ENCODE data around the gene ETAA1.

ETAA1 gene

DNA sequence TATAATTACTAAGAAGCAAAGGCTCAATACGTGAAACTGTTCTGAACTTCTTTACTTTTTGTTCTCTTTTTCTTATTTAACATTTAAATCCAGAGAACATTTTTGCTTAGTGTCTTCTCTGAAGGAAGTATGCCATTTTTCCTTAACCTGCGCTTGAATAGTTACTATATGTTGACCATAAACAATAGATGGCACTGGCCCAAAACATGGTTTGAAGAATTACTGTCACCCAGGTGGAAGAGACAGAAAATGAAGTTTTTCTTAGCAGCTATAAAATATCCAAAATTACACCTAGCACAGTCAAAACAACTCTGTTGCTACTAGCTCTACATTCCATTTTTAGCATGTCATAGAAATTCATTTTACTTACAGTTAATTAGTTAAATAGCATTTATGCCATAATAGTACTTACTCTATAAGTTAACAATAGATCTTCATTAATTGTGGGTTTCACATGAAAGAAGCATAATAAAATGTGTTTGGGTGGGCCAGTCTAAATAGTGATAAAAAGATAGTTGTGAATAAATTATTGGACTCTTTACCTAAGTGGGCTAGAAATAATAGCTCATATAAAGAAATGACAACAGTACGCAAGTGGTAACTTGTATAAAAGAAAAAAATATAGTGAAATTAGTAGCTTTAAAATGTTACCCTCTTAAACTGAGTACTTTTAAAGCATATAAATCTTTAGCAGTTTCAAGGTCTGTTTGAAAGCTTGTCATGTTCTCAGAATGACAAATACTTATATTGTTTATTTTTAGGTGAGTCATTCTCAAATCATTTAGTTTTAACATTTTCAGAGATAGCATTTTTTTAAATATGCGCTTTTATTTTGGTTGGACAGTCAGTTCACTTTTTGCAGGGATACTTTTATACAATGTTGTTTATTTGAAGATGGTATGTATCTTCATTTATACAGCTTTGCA lies 3.7 kb downstream of the ETAA1 start:
- no peak for DNase-seq
- H3K4me3 Mint-ChIP-seq, result no peak overlapping the region
- H3K4me1 Mint-ChIP-seq, result peaks cover 20% of the 10 kb centered on the region
- H3K36me3 Mint-ChIP-seq, result peaks cover 27% of the 10 kb centered on the region
- no peaks in the 10 kb centered on the region for H3K9me3 Mint-ChIP-seq
- H3K27me3 Mint-ChIP-seq, result peaks cover 4% of the 10 kb centered on the region
- CTCF ChIA-PET, result no interaction called here
- H3K27ac Mint-ChIP-seq, result no peak overlapping the region

DNA sequence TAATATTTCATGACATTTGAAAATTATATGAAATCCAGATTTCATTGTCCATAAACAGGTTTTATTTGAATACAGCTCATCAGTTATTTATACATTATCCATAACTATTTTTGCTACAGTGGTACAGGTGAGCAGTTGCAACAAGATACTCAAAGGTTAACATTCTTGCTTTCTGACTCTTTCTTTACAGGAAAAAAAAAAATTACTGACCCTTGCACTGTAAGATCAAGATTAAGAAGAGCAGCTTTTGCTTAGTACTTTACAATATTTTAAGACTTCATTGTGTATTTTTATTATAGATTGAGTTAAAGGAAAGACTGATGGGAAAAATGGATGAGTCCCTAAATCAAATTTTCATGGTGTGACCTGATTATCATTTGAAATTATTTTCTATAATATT lies 11.2 kb downstream of the ETAA1 start:
- Mint-ChIP-seq H3K36me3 (peaks cover 30% of the 10 kb centered on the region), H3K27me3 (no peaks in the 10 kb centered on the region), H3K4me3 (no peak overlapping the region), H3K4me1 (no peaks in the 10 kb centered on the region), H3K27ac (no peak overlapping the region), H3K9me3 (no peaks in the 10 kb centered on the region)
- DNase-seq, result no peak
- CTCF ChIA-PET, result no interaction called here

DNA sequence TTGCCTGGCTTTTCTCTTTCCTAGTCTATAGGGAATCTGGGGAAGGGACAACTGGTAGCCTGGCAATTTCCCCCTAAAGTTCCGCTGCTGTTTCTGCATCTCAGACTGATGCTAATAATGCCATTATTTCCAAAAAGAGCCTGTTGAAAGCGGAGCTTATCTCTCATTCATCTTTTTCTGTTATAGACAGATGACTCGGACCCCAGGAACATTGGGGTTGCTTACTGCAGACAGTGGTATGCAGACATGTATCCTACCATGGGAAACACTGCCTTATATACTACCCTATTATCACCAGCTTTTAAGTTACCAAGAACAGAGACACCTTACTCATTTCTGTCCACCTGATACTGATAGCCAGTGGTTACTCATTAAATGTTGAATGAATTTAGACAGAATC lies 15.3 kb downstream of the ETAA1 start:
- peaks cover 11% of the 10 kb centered on the region for H3K36me3 Mint-ChIP-seq
- no peaks in the 10 kb centered on the region for H3K27me3 Mint-ChIP-seq
- H3K4me1 Mint-ChIP-seq, result no peaks in the 10 kb centered on the region
- no peak overlapping the region for H3K4me3 Mint-ChIP-seq
- no peak for DNase-seq
- H3K9me3 Mint-ChIP-seq, result no peaks in the 10 kb centered on the region
- no peak overlapping the region for H3K27ac Mint-ChIP-seq
- CTCF ChIA-PET, result no interaction called here

DNA sequence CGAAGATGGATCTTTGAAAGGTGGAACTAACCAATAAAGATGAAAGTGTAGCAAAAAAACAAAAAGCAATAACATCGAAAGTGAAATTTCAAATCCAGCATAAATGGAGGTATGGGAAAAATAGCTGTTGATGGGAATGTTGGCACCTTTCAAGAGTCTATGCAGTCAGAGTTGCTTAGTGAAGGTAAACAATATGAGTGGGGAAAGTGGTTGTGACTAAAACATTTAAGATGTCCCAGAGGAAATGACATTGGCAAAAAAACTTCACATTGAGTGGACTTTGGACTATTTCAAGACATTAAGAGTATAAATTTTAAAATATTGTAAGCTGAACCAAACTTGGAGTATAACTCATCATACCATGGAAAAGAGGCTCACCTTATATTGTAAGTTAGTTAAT lies 17.7 kb downstream of the ETAA1 start:
- Mint-ChIP-seq H3K9me3 (no peaks in the 10 kb centered on the region), H3K4me3 (no peak overlapping the region), H3K36me3 (peaks cover 8% of the 10 kb centered on the region), H3K27ac (no peak overlapping the region), H3K4me1 (no peaks in the 10 kb centered on the region), H3K27me3 (no peaks in the 10 kb centered on the region)
- CTCF ChIA-PET, result no interaction called here
- no peak for DNase-seq

DNA sequence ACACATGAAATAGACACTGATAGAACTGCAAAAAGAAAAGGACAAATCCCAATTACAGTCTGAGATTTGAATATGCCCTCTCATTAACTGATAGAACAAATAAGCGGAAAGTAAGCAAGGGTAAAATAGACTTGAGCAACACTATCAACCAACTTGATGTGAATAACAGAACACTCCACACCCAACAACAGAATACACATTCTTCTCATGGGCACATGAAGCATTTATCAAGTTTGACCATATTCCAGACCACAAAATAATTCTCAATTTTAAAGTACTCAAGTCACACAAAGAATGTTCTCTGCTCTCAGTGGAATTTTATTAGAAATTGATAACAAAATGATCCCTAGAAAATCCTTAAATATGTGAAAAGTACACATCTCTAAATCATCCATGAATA lies 19.0 kb downstream of the ETAA1 start:
- no peaks in the 10 kb centered on the region for H3K27me3 Mint-ChIP-seq
- CTCF ChIA-PET, result no interaction called here
- H3K36me3 Mint-ChIP-seq, result peaks cover 4% of the 10 kb centered on the region
- no peak overlapping the region for H3K4me3 Mint-ChIP-seq
- no peak overlapping the region for H3K27ac Mint-ChIP-seq
- H3K4me1 Mint-ChIP-seq, result no peaks in the 10 kb centered on the region
- no peak for DNase-seq
- H3K9me3 Mint-ChIP-seq, result no peaks in the 10 kb centered on the region

DNA sequence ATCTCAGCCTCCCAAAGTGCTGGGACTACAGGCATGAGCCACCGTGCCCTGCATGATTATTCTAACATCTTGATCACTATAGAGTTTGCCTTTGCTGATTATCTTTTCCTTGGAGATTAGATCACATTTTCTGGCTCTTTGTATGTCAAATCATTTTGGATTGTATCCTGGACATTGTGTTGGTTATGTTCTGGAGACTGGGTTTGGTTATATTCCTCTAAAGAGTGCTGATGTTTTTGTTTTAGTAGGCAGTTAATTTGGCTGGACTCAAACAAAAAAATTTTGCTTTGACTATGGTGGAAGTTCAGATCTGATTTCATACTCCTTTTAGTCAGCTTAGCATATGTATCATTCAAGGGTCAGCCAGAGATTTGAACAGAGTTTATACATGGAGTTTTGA lies 26.4 kb downstream of the ETAA1 start:
- Mint-ChIP-seq H3K4me1 (no peaks in the 10 kb centered on the region), H3K27me3 (no peaks in the 10 kb centered on the region), H3K36me3 (no peaks in the 10 kb centered on the region), H3K27ac (no peak overlapping the region), H3K4me3 (no peak overlapping the region), H3K9me3 (no peaks in the 10 kb centered on the region)
- DNase-seq, result no peak
- CTCF ChIA-PET, result no interaction called here

DNA sequence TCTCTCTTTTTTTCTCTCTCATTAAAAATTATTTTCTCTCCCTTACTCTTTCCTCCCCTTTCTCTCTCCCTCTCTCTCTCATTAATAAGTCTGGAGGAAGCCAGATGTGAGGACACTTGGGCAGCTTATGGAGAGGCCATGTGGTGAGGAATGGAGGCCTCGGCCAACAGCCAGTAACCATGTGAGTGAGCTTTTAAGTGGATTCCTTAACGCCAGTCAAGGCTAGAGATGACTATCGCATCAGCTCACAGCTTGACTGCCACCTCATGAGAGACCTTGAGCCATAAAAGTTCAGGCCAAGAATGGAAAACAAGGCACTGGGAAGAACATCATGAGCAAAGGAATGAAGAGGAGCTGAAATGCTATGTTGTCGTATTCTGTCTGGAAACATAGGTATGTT lies 39.1 kb downstream of the ETAA1 start:
- peaks cover 8% of the 10 kb centered on the region for H3K27me3 Mint-ChIP-seq
- H3K27ac Mint-ChIP-seq, result no peak overlapping the region
- no peaks in the 10 kb centered on the region for H3K9me3 Mint-ChIP-seq
- H3K4me1 Mint-ChIP-seq, result no peaks in the 10 kb centered on the region
- DNase-seq, result no peak
- no peak overlapping the region for H3K4me3 Mint-ChIP-seq
- CTCF ChIA-PET, result no interaction called here
- no peaks in the 10 kb centered on the region for H3K36me3 Mint-ChIP-seq

DNA sequence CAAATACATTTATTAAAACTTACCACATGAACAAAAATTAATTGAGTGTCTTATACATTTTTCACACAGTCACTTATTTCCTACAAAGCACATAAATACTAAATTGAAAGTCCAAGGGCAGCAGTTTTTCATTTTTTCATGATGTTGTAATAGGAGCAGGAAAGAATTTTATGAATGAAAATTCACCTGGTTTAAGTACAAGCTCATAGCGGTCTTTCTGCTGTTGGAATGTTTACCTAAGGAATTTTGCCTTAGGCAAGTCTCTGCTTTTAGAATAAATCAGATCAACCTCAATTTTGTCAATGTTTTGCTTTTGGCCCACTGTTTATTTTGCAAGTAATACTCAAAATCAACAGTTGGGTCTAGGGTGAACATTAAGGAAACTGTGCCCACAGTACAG lies 40.0 kb downstream of the ETAA1 start:
- DNase-seq, result no peak
- H3K27ac Mint-ChIP-seq, result no peak overlapping the region
- H3K4me1 Mint-ChIP-seq, result no peaks in the 10 kb centered on the region
- no peak overlapping the region for H3K4me3 Mint-ChIP-seq
- no peaks in the 10 kb centered on the region for H3K9me3 Mint-ChIP-seq
- CTCF ChIA-PET, result no interaction called here
- peaks cover 8% of the 10 kb centered on the region for H3K27me3 Mint-ChIP-seq
- no peaks in the 10 kb centered on the region for H3K36me3 Mint-ChIP-seq

DNA sequence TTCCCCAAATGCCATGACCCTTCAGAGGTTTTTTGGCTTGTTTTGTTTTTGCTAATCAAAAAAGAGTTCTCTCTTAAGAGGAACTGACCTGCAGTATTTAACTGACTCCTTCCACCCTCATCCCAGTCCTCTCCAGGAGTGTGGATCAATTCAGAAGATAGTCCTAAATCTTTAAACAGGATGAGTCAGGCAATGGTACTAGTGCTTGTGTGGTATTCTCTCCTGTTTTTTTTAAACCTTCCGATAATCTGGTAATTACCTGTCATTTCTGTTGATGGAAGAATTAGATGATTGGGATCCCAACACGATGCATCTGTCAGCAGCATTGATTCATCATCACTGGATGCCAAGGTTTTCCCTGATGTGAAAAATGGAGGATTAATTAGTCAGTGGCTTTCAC lies 41.2 kb downstream of the ETAA1 start:
- Mint-ChIP-seq H3K4me1 (no peaks in the 10 kb centered on the region), H3K9me3 (no peaks in the 10 kb centered on the region), H3K4me3 (no peak overlapping the region), H3K27ac (no peak overlapping the region), H3K36me3 (no peaks in the 10 kb centered on the region), H3K27me3 (peaks cover 8% of the 10 kb centered on the region)
- CTCF ChIA-PET, result no interaction called here
- no peak for DNase-seq

DNA sequence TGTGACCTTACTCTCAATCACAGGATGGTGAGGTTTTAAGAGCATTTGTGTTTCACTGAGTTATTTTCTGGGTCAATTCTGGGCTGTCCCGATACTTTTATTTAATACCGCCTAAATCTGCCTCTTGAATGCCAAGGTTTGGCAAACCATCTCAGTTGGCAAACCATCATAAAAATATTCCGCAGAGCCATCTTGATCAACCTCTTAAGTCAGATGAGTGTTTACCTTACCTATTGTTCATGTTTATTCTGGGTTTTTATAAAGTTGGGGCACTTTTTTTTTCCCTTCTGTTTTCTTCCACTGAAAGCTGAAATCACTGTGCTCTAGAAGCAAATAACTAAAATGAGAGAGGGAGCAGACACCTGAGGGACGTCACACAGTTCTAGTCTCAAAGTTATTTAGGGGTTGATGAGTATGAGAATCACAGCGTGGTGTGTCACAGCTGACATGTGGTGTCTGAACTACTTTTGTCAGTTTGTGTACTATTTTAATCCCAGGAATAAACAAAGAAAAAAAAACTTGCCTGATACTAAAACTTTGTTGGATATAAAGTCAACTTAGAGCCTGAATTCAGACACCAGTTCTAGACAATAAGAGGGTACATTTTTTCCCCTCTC lies 48.6 kb downstream of the ETAA1 start:
- no peak overlapping the region for H3K4me3 Mint-ChIP-seq
- no peak for DNase-seq
- CTCF ChIA-PET, result no interaction called here
- H3K27ac Mint-ChIP-seq, result no peak overlapping the region
- no peaks in the 10 kb centered on the region for H3K27me3 Mint-ChIP-seq
- H3K36me3 Mint-ChIP-seq, result no peaks in the 10 kb centered on the region
- H3K9me3 Mint-ChIP-seq, result no peaks in the 10 kb centered on the region
- no peaks in the 10 kb centered on the region for H3K4me1 Mint-ChIP-seq

DNA sequence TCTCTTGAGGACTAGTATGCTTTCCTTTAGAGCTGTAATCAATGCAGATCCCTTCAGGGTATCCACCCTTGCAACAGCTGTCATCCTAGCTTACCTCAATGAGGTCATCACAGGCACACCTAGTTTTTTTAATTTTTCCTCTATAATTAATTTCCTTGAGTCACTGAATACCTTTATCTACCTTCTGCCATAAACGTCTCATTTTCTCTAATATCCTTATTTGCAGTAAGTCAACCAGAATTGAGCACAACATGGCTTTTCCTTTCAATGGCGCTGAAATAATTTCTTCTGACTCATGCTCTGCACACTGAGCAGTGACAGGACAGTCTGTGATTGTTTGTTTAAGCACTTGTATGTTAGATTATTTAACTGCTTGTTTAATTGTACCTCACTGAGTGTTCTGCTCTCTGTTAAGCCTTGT lies 49.4 kb downstream of the ETAA1 start:
- Mint-ChIP-seq H3K4me1 (no peaks in the 10 kb centered on the region), H3K27me3 (no peaks in the 10 kb centered on the region), H3K4me3 (no peak overlapping the region), H3K36me3 (no peaks in the 10 kb centered on the region), H3K9me3 (no peaks in the 10 kb centered on the region), H3K27ac (no peak overlapping the region)
- CTCF ChIA-PET, result no interaction called here
- no peak for DNase-seq

DNA sequence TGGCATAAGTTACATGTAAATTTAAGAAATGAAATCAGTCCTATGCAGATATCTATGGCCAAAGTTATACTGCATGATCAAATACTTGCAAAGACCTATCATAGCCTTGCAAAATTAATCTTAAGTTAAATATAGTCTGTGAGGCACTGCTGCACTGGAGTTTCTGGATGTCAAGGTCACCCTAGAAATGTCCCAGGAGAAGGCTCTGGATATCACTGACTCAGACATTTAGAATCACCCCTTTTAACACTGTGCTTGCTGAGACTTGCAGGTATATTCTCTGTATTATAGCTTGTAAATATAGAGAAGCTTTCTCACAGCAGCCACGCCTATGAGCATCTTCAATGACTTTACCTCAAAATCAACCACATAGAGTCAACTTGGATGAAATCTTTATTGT lies 51.5 kb downstream of the ETAA1 start:
- H3K27ac Mint-ChIP-seq, result no peak overlapping the region

DNA sequence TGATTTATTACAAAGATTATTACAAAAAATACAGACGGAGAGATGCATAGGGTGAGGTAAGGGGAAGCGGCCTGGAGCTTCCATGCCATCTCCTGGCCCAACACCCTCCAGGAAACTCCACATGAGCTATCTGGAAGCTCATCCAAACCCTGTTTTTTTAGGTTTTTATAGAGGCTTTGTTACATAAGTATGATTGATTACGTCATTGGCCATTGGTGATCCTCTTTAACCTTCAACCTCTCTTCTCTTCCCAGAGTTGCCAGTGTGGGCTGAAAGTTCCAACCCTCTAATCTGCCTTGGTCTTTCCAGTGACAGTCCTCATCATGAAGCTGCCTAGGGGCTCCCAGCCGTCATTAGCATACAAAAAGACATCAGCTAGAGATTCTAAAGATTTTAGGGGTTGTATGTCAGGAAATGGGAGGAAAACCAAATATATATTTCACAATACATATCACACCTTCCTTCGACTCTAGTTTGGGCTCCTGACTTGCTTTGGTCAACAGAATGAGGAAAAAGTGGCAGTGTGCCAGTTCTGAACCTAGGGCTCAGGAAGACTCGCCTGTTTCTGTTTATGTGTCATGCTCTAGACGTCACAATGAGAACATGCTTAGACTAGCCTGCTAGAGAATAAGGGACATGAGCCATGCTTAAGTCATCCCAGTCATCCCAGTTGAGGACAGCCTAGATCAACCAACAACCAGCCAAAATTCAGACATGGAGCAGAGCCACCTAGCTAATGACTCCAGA lies 54.1 kb downstream of the ETAA1 start:
- Mint-ChIP-seq H3K4me1 (no peaks in the 10 kb centered on the region), H3K4me3 (no peak overlapping the region), H3K27ac (no peak overlapping the region), H3K27me3 (no peaks in the 10 kb centered on the region), H3K9me3 (no peaks in the 10 kb centered on the region), H3K36me3 (no peaks in the 10 kb centered on the region)
- no peak for DNase-seq
- CTCF ChIA-PET, result no interaction called here

More for the DNA sequence above, 51.5 kb downstream of the ETAA1 start:
- DNase-seq, result no peak
- Mint-ChIP-seq H3K4me1 (no peaks in the 10 kb centered on the region), H3K27me3 (no peaks in the 10 kb centered on the region), H3K4me3 (no peak overlapping the region), H3K36me3 (no peaks in the 10 kb centered on the region), H3K9me3 (no peaks in the 10 kb centered on the region)
- CTCF ChIA-PET, result no interaction called here

DNA sequence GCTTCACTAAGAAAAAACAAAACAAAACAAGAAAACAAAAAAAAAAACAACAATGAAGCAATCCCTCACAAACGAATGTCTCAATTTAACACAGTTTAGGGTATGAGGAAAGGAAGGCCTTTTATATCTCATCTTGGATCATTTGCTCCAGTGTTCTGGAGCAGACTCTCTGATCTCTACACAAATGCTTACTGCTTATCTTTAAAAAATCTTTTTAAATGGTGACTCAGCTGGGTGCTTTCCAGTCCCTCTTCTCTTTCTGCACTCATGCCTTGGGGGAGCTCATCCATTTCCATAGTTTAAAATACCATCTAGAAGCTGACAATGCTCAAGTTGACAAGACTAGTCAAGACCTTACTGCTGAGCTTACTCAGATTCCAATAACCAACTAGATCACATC lies 56.2 kb downstream of the ETAA1 start:
- no peak for DNase-seq
- H3K36me3 Mint-ChIP-seq, result no peaks in the 10 kb centered on the region
- H3K4me3 Mint-ChIP-seq, result no peak overlapping the region
- no peaks in the 10 kb centered on the region for H3K9me3 Mint-ChIP-seq
- CTCF ChIA-PET, result no interaction called here
- no peaks in the 10 kb centered on the region for H3K27me3 Mint-ChIP-seq
- H3K4me1 Mint-ChIP-seq, result no peaks in the 10 kb centered on the region
- no peak overlapping the region for H3K27ac Mint-ChIP-seq

All from activated naive CD4-positive, alpha-beta T cell treated with anti-CD3 and anti-CD28 coated beads, Interleukin-2, amount 10 ng/mL, durations not matched to agents 7 days and 5 days (primary cell).